Stimulated activated CD4-positive, alpha-beta T cell treated with anti-CD3 and anti-CD28 coated beads, Interleukin-1b, Interleukin-23, amount 100 ng/mL, for 4 hours (primary cell): Measurements from ENCODE around the gene TTC8.
"Not testable (repeated sequence)": the region's sequence is repeated elsewhere in the genome, so short reads cannot be mapped to it uniquely, and the experiment has no call there.

ENCODE experiments used
- DNase-seq, 2 donors: peaks; one replicate each; pipeline ENCODE4 v3.0.0-alpha.2; 2020; ENCODE audit warnings: low read depth in 2 of 2

TTC8 gene

DNA sequence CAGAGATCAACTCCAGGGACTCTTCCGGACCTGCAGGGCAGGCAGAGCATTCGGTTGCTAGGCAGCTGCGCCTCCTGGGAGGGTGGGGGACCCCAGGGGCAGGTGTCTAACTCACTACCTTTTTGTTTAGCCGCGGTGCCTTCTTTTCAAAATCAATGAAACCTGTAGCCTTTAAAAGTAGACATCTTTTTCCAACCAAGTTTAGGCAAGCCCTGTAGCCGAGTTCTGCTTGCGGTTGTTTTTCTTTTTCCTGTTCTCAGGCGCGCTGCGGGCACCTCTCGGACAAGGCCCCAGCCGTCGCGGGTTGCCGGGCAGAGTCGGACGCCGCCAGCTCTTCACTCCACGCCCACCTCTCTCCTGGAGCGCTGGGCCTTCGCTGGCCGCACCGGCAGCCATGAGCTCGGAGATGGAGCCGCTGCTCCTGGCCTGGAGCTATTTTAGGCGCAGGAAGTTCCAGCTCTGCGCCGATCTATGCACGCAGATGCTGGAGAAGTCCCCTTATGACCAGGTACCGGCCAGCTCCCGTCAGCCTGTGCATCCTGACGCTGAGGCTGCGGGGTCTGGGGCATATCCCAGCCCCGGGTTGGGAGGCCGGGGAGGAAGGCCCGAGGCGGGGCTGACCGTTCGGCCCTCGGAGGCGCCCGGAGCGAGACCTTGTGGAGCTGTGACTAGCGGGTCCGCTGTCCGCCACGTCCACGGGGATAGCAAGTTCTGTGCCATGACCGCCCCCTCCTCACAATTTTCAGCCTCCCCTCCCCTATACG lies at the start of gene TTC8:
TTC8 (plus strand) TSS at position 338 of the 764 bp plus-strand sequence; CDS start at position 395, 57 bp downstream.
- DNase-seq = peak; percentile 67 to 72

DNA sequence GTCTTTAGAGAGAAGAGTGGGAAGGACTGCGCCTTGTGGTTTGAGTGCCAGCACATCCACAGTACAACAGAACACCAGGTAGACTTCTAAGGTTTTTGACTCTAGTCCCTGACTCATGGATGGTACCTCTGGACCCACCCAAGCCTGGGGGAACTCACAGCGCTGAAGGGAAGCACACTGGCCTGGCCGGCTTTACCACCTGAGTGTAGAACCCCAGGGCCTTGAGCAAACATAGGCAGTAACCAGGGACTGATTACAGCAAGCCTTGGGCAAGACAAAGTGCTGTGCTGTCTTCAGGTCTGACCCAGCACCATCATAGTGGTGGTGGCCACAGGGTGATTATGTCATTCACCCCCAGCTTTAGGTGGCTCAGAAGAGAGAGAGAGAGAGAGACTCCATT lies 48.9 kb upstream of the TTC8 start:
- no peak for DNase-seq

DNA sequence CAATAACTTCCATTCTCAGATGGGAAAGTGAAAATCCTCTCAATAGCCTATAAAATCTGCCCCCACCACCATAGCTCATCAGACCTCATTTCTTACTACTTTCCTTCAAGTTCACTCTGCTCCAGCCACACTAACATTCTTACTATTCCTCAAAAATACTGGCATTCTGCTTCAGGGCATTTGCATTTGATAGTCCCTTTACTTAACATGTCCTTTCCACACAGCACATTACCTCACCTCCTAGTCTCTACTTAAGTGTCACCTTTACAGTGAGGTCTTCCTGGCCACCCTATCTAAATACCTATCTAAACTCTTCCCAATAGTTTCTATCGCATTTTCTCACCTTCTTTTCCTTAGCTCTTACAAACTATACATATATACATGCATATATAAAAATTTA lies 38.5 kb upstream of the TTC8 start:
- no peak for DNase-seq

GRCh38 chr14:88786715-88787114 lies 37.7 kb upstream of the TTC8 start:
- DNase-seq = no peak

DNA sequence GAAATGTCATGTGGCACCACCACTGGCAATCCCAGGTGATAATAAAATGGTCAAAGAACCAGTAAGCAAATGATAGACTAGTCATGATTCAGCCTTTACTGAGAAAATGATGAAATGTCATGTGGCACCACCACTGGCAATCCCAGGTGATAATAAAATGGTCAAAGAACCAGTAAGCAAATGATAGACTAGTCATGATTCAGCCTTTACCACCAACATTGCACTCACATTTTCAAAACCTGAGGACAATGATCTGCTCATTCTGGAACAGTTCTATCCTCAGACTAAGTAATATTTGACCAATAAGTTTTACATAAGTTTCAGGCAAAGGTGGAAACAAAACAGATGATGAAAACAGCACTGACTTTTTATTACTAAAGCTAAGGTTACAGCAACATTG lies 34.9 kb upstream of the TTC8 start:
- DNase-seq = not testable (repeated sequence)

DNA sequence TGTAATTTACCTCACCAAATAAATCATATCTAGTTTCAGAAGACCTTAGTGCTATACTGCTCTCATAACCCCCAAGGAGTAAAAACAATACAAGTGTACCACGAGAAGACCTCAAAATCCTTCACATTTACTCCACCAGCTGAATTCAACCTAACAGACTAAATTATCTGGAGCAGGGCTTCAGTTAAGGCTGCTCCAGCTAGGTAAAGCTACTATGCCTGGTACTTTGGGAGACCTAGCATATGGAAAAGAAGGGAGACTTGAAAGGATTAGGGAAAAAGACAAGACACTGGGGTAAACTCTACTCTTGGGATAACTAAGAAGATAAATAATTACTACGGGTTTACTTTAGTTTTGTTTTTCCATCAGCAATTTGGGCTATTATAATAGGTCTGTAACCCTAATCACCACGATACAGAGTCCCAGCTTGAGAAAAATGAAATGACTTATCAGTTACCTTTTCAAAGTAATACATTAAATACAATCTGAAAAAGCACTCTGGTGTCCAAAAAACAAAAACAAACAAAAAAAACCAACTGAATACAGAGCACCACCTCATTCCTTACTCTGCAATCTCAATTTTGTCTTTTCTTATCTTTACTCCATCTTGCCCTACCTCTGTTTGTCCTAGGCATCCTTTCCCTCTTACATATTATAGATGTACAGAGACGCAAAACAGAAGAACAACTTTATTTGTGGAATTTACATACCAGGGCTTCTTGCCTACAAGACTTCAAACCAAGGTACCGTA lies 33.8 kb upstream of the TTC8 start:
- DNase-seq = no peak

GRCh38 chr14:88791252-88791621 lies 33.2 kb upstream of the TTC8 start:
- DNase-seq = no peak

GRCh38 chr14:88791629-88792472 lies 32.6 kb upstream of the TTC8 start:
- DNase-seq = no peak

GRCh38 chr14:88792473-88793258 lies 31.8 kb upstream of the TTC8 start, which contains the start of gene EML5:
TSS of gene EML5 (minus strand) at chr14:88792953. CDS start at chr14:88792503, 450 bp downstream.
- DNase-seq = peak; percentile 71 to 81

DNA sequence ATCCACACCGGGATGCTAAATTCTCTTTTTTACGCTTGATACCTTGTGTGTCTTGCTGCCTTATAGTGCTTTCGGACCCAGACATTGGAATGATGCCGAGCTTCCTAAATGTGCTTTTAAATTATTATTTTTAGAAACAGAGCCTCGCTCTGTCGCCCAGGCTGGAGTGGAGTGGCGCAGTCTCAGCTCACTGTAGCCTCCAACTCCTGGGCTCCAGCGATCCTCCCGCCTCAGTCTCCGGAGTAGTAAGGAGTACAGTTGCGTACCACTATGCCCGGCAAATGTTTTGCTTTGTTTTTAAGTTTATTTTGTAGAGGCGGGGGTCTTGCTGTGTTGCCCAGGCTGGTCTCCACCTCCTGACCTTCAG lies 31.2 kb upstream of the TTC8 start:
- no peak for DNase-seq

DNA sequence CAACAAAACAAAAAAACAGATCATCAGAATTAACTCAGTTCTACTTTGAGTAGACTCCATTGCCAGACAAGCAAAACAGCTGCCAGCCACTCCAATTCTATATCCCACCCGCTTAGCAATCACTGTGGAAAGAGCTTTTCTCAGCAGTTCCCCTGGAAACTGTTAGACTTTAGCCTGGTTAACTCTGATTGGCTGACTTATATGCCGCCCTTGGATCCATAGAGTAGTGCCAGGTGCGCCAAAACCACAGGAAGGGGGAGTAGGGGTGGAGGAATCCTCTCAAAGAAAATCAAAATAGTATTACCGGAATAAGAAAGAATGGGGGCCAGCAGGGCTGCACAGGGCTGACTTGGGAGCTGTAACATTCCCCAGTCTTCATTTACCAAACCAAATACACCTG lies 26.3 kb upstream of the TTC8 start:
- no peak for DNase-seq

DNA sequence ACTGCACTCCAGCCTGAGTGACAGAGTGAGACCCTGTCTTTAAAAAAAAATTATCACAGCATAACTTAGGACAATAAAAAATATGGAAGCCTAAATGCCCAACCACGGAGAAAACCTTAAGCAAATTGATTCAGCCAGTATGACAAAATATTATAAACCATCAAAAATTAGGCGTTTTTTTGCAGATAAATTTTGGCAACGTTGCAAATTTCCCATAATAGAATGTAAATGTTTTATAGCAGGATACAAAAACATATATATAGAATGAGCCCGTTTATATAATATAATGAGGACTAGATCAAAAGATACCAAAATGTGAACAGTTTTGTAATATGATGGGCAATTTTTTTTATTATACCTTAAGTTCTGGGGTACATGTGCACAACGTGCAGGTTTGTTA lies 24.9 kb upstream of the TTC8 start:
- no peak for DNase-seq

- no peak for DNase-seq
These were observed 21.9 kb upstream of the TTC8 start for GRCh38 chr14:88802596-88802995.

- DNase-seq = no peak
These were observed 20.4 kb upstream of the TTC8 start for GRCh38 chr14:88804035-88804434.

GRCh38 chr14:88804477-88804876 lies 20.0 kb upstream of the TTC8 start:
- no peak for DNase-seq

GRCh38 chr14:88808359-88808758 lies 16.1 kb upstream of the TTC8 start:
- DNase-seq = no peak

DNA sequence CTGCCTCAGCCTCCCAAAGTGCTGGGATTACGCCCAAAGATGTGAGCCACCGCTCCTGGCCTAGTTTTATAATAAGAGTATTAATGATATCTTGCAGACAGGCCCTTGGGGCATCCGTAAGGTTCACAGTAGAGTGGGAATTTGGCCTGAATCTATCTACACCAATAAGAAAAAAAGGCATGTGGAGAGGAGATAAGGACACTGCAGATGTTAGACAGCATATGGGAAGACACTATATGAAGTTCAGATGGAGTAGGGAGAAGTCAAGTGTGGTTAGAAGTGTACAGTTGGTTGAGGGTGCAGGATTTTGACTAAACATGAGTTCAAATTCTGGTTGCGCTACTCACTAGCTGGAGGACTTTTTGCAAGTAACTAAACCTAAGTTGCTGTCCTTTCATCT lies 8.5 kb upstream of the TTC8 start:
- DNase-seq = no peak

DNA sequence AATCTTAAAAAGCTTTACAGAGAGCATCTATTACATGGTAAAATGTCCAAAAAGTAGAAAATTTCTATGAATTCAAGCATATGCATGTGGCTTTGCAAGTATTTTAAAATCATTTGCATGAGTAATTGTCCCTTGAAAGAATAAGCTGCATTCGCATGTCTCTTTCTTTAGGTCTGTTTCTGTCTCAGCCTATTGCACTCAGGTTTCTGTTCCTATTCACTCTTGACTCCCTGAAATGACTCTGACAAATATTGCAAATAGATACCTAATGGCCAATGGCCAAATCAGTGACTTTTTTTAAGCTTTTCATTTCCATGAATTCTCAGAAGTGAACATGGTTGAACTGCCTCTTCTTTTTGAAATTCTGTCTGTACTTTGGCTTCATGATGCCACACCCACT lies 6.4 kb upstream of the TTC8 start:
- no peak for DNase-seq

- not testable (repeated sequence) for DNase-seq
These were observed 4.8 kb upstream of the TTC8 start for GRCh38 chr14:88819674-88820073.

DNA sequence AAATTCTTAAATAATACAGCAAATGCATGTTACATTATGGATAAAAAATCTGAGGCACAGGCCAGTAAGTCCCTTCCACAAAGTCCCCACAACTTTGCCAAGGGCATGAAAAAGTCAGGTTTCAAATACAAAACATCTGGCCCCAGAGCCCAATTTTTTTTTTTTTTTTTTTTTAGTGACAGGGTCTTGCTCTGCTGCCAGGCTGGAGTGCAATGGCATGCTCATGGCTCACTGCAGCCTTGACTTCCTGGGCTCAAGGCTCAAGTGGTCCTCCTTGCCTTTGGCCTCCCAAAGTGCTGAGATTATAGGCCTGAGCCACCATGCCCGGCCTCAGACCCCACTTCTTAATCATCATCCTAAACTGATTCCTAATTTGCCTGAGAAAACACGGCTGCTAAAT lies 3.1 kb upstream of the TTC8 start:
- no peak for DNase-seq

GRCh38 chr14:88821888-88822287 lies 2.6 kb upstream of the TTC8 start:
- DNase-seq = no peak

DNA sequence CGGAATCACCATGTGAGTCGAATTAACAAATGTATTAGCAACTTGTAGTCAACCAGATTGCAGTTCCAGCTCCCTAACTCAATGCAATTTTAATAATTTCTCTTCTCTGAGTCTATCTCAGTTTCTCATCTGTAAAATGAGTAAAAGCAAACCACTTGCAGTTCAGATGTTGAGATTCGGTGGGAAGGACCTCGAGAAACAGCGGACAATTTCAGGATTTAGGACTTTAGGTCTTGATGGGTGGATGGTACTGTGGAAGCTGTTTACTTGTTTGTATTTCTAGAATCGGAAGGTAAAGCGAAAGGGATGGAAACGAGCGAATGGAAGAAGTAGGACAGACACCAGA lies 510 bp upstream of the TTC8 start:
- DNase-seq = no peak
